Measurements from ENCODE around the gene ITIH6. TPM values are rescaled to one million over a fixed set of nuclear protein-coding genes. Genes with fewer than 3 reads are reported as not detected.
"Not testable (repeated sequence)": the region's sequence is repeated elsewhere in the genome, so short reads cannot be mapped to it uniquely, and the experiment has no call there.

Gene ITIH6
- total RNA-seq, result not detected

GRCh38 chrX:54798137-54798536 lies at the start of gene ITIH6:
TSS of gene ITIH6 (minus strand) at chrX:54798255. CDS start at chrX:54798210, 45 bp downstream.
- Mint-ChIP-seq H3K9me3 (no peaks in the 10 kb centered on the region), H3K27ac (no peak within 1 kb of the TSS), H3K4me3 (no peak within 1 kb of the TSS), H3K27me3 (peaks cover 0 to 27% of the 10 kb centered on the region in 2 donors), H3K4me1 (ENCODE audit: low read depth in 2 of 2) (no peaks in the 10 kb centered on the region), H3K36me3 (no peaks in the 10 kb centered on the region)
- ATAC-seq, result no peak
- DNase-seq (ENCODE audit: low spot score), result no peak

GRCh38 chrX:54847700-54848099 lies 49.6 kb upstream of the ITIH6 start:
- peaks cover 0 to 30% of the 10 kb centered on the region in 2 donors for H3K27me3 Mint-ChIP-seq
- ATAC-seq; H3K4me3 Mint-ChIP-seq; H3K9me3 Mint-ChIP-seq; DNase-seq (ENCODE audit: low spot score); H3K27ac Mint-ChIP-seq; H3K36me3 Mint-ChIP-seq; H3K4me1 Mint-ChIP-seq (ENCODE audit: low read depth in 2 of 2): not testable (repeated sequence)

GRCh38 chrX:54843050-54843449 lies 45.0 kb upstream of the ITIH6 start:
- DNase-seq (ENCODE audit: low spot score), result no peak
- ATAC-seq, result no peak
- no peak overlapping the region for H3K4me3 Mint-ChIP-seq
- H3K36me3 Mint-ChIP-seq, result no peaks in the 10 kb centered on the region
- H3K9me3 Mint-ChIP-seq, result no peaks in the 10 kb centered on the region
- H3K4me1 Mint-ChIP-seq (ENCODE audit: low read depth in 2 of 2), result peaks cover 0 to 6% of the 10 kb centered on the region in 2 donors
- no peak overlapping the region for H3K27ac Mint-ChIP-seq
- H3K27me3 Mint-ChIP-seq, result peaks cover 1 to 29% of the 10 kb centered on the region in 2 donors

GRCh38 chrX:54842607-54843006 lies 44.6 kb upstream of the ITIH6 start:
- DNase-seq (ENCODE audit: low spot score), result no peak
- Mint-ChIP-seq H3K27me3 (peaks cover 6 to 31% of the 10 kb centered on the region in 2 donors), H3K9me3 (no peaks in the 10 kb centered on the region), H3K4me1 (ENCODE audit: low read depth in 2 of 2) (peaks cover 0 to 6% of the 10 kb centered on the region in 2 donors), H3K27ac (no peak overlapping the region), H3K4me3 (no peak overlapping the region), H3K36me3 (no peaks in the 10 kb centered on the region)
- no peak for ATAC-seq

- not testable (repeated sequence) for H3K4me1 Mint-ChIP-seq (ENCODE audit: low read depth in 2 of 2); H3K36me3 Mint-ChIP-seq; H3K4me3 Mint-ChIP-seq; DNase-seq (ENCODE audit: low spot score); H3K27ac Mint-ChIP-seq; H3K9me3 Mint-ChIP-seq
- H3K27me3 Mint-ChIP-seq, result peaks cover 16 to 35% of the 10 kb centered on the region in 2 donors
- ATAC-seq, result peak in 1 of 2 donors; percentile 32
Observed at GRCh38 chrX:54841184-54841874, 43.3 kb upstream of the ITIH6 start.

- Mint-ChIP-seq H3K4me3 (no peak overlapping the region), H3K9me3 (no peaks in the 10 kb centered on the region), H3K36me3 (no peaks in the 10 kb centered on the region), H3K27ac (no peak overlapping the region), H3K4me1 (ENCODE audit: low read depth in 2 of 2) (peaks cover 0 to 6% of the 10 kb centered on the region in 2 donors), H3K27me3 (peaks cover 39 to 41% of the 10 kb centered on the region in 2 donors)
- no peak for DNase-seq (ENCODE audit: low spot score)
- ATAC-seq, result peak in 1 of 2 donors; percentile 53
Observed at GRCh38 chrX:54838583-54838982, 40.5 kb upstream of the ITIH6 start.

- ATAC-seq (no peak), DNase-seq (ENCODE audit: low spot score) (no peak)
- Mint-ChIP-seq H3K4me3 (no peak overlapping the region), H3K27me3 (peaks cover 6 to 27% of the 10 kb centered on the region in 2 donors), H3K27ac (no peak overlapping the region), H3K4me1 (ENCODE audit: low read depth in 2 of 2) (no peaks in the 10 kb centered on the region), H3K9me3 (no peaks in the 10 kb centered on the region), H3K36me3 (no peaks in the 10 kb centered on the region)
Observed at GRCh38 chrX:54826598-54826997, 28.5 kb upstream of the ITIH6 start.

- no peak for ATAC-seq
- no peak overlapping the region for H3K4me3 Mint-ChIP-seq
Observed at GRCh38 chrX:54825716-54826438, 27.8 kb upstream of the ITIH6 start.

GRCh38 chrX:54824722-54825121 lies 26.7 kb upstream of the ITIH6 start:
- Mint-ChIP-seq H3K36me3 (no peaks in the 10 kb centered on the region), H3K4me1 (ENCODE audit: low read depth in 2 of 2) (no peaks in the 10 kb centered on the region), H3K4me3 (no peak overlapping the region)

More at GRCh38 chrX:54825716-54826438, 27.8 kb upstream of the ITIH6 start:
- Mint-ChIP-seq H3K4me1 (ENCODE audit: low read depth in 2 of 2) (no peaks in the 10 kb centered on the region), H3K9me3 (no peaks in the 10 kb centered on the region), H3K36me3 (no peaks in the 10 kb centered on the region), H3K27ac (no peak overlapping the region), H3K27me3 (peaks cover 0 to 23% of the 10 kb centered on the region in 2 donors)
- DNase-seq (ENCODE audit: low spot score), result no peak

GRCh38 chrX:54824195-54824594 lies 26.1 kb upstream of the ITIH6 start:
- H3K27ac Mint-ChIP-seq, result no peak overlapping the region
- no peaks in the 10 kb centered on the region for H3K9me3 Mint-ChIP-seq
- no peak for DNase-seq (ENCODE audit: low spot score)
- peaks cover 0 to 2% of the 10 kb centered on the region in 2 donors for H3K4me1 Mint-ChIP-seq (ENCODE audit: low read depth in 2 of 2)
- no peaks in the 10 kb centered on the region for H3K36me3 Mint-ChIP-seq
- no peak overlapping the region for H3K4me3 Mint-ChIP-seq
- peaks cover 0 to 22% of the 10 kb centered on the region in 2 donors for H3K27me3 Mint-ChIP-seq
- no peak for ATAC-seq

More at GRCh38 chrX:54824722-54825121, 26.7 kb upstream of the ITIH6 start:
- Mint-ChIP-seq H3K9me3 (no peaks in the 10 kb centered on the region), H3K27ac (no peak overlapping the region), H3K27me3 (peaks cover 0 to 23% of the 10 kb centered on the region in 2 donors)
- ATAC-seq (no peak), DNase-seq (ENCODE audit: low spot score) (no peak)

- H3K4me3 Mint-ChIP-seq, result no peak overlapping the region
- H3K36me3 Mint-ChIP-seq, result no peaks in the 10 kb centered on the region
- no peaks in the 10 kb centered on the region for H3K9me3 Mint-ChIP-seq
- H3K4me1 Mint-ChIP-seq (ENCODE audit: low read depth in 2 of 2), result peaks cover 0 to 4% of the 10 kb centered on the region in 2 donors
- DNase-seq (ENCODE audit: low spot score) (no peak), ATAC-seq (no peak)
- no peak overlapping the region for H3K27ac Mint-ChIP-seq
- H3K27me3 Mint-ChIP-seq, result peaks cover 0 to 11% of the 10 kb centered on the region in 2 donors
Observed at GRCh38 chrX:54821310-54821709, 23.3 kb upstream of the ITIH6 start.

GRCh38 chrX:54820737-54821136 lies 22.7 kb upstream of the ITIH6 start:
- Mint-ChIP-seq H3K27me3 (peaks cover 0 to 9% of the 10 kb centered on the region in 2 donors), H3K9me3 (no peaks in the 10 kb centered on the region), H3K27ac (no peak overlapping the region), H3K4me3 (no peak overlapping the region), H3K4me1 (ENCODE audit: low read depth in 2 of 2) (peaks cover 0 to 4% of the 10 kb centered on the region in 2 donors), H3K36me3 (peaks cover 4% of the 10 kb centered on the region)
- DNase-seq (ENCODE audit: low spot score), result no peak
- ATAC-seq, result no peak

GRCh38 chrX:54819201-54819600 lies 21.1 kb upstream of the ITIH6 start:
- H3K9me3 Mint-ChIP-seq, result no peaks in the 10 kb centered on the region
- peaks cover 5% of the 10 kb centered on the region for H3K36me3 Mint-ChIP-seq
- DNase-seq (ENCODE audit: low spot score) (no peak), ATAC-seq (no peak)
- H3K4me3 Mint-ChIP-seq, result no peak overlapping the region
- peaks cover 0 to 4% of the 10 kb centered on the region in 2 donors for H3K4me1 Mint-ChIP-seq (ENCODE audit: low read depth in 2 of 2)
- H3K27me3 Mint-ChIP-seq, result peaks cover 0 to 6% of the 10 kb centered on the region in 2 donors
- no peak overlapping the region for H3K27ac Mint-ChIP-seq

GRCh38 chrX:54818221-54818620 lies 20.2 kb upstream of the ITIH6 start:
- H3K4me3 Mint-ChIP-seq, result no peak overlapping the region
- DNase-seq (ENCODE audit: low spot score), result no peak
- H3K4me1 Mint-ChIP-seq (ENCODE audit: low read depth in 2 of 2), result peaks cover 0 to 4% of the 10 kb centered on the region in 2 donors
- H3K27me3 Mint-ChIP-seq, result peaks cover 0 to 6% of the 10 kb centered on the region in 2 donors
- H3K9me3 Mint-ChIP-seq, result no peaks in the 10 kb centered on the region
- no peak overlapping the region for H3K27ac Mint-ChIP-seq
- peaks cover 5% of the 10 kb centered on the region for H3K36me3 Mint-ChIP-seq
- ATAC-seq, result no peak

All from natural killer cell treated with Interleukin-12 subunit alpha and Interleukin-12 subunit beta and Interleukin-15 and Interleukin-18, amount 100 ng/mL, for 72 hours (primary cell).